ENCODE results near the gene CFAP73.

DNA sequence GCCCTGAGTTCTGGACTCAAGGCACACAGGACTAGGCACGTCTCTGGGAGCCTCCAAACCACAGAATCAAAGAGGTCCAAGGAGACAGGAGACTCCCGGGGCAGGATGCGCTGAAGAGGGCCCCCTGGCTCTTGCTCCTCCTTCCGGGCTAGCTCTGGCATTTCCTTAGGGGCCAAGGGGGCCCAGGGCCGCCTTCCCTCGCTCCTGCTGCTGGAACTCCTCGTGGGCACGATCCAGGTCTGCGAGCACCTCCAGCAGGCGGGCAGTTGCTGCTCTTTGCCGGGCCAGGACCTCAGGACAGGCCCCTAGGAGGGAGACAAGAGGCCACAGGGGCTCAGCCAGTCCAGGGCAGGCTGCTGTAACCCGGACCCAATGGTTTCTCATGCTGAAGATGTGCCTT is 49.8 kb upstream of the CFAP73 start:
- TF ChIP-seq, protein P1, sequence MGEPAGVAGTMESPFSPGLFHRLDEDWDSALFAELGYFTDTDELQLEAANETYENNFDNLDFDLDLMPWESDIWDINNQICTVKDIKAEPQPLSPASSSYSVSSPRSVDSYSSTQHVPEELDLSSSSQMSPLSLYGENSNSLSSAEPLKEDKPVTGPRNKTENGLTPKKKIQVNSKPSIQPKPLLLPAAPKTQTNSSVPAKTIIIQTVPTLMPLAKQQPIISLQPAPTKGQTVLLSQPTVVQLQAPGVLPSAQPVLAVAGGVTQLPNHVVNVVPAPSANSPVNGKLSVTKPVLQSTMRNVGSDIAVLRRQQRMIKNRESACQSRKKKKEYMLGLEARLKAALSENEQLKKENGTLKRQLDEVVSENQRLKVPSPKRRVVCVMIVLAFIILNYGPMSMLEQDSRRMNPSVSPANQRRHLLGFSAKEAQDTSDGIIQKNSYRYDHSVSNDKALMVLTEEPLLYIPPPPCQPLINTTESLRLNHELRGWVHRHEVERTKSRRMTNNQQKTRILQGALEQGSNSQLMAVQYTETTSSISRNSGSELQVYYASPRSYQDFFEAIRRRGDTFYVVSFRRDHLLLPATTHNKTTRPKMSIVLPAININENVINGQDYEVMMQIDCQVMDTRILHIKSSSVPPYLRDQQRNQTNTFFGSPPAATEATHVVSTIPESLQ (CRISPR knock-in tag; IDR thresholded peaks at IDR 0.05): no peak
- TF ChIP-seq ZNF232 (CRISPR knock-in tag; IDR thresholded peaks at IDR 0.05): no peak
- TF ChIP-seq, protein P2, sequence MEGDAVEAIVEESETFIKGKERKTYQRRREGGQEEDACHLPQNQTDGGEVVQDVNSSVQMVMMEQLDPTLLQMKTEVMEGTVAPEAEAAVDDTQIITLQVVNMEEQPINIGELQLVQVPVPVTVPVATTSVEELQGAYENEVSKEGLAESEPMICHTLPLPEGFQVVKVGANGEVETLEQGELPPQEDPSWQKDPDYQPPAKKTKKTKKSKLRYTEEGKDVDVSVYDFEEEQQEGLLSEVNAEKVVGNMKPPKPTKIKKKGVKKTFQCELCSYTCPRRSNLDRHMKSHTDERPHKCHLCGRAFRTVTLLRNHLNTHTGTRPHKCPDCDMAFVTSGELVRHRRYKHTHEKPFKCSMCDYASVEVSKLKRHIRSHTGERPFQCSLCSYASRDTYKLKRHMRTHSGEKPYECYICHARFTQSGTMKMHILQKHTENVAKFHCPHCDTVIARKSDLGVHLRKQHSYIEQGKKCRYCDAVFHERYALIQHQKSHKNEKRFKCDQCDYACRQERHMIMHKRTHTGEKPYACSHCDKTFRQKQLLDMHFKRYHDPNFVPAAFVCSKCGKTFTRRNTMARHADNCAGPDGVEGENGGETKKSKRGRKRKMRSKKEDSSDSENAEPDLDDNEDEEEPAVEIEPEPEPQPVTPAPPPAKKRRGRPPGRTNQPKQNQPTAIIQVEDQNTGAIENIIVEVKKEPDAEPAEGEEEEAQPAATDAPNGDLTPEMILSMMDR (IDR thresholded peaks at IDR 0.05): no peak
- TF ChIP-seq ZNF219 (CRISPR knock-in tag; IDR thresholded peaks at IDR 0.05; ENCODE audit: borderline replicate concordance): no peak
- TF ChIP-seq, protein P3, sequence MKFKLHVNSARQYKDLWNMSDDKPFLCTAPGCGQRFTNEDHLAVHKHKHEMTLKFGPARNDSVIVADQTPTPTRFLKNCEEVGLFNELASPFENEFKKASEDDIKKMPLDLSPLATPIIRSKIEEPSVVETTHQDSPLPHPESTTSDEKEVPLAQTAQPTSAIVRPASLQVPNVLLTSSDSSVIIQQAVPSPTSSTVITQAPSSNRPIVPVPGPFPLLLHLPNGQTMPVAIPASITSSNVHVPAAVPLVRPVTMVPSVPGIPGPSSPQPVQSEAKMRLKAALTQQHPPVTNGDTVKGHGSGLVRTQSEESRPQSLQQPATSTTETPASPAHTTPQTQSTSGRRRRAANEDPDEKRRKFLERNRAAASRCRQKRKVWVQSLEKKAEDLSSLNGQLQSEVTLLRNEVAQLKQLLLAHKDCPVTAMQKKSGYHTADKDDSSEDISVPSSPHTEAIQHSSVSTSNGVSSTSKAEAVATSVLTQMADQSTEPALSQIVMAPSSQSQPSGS (CRISPR knock-in tag; IDR thresholded peaks at IDR 0.05; ENCODE audit: borderline replicate concordance, low read depth): no peak
